Keratinocyte (primary cell): ENCODE results near the gene RIC3.

ENCODE experiments used
- EZH2 ChIP-seq: IDR thresholded peaks from one replicate; pipeline ENCODE4 v1.6.1; 2012; ENCODE audit warnings: inconsistent platforms, mild to moderate bottlenecking, low read length, moderate library complexity
- TF ChIP-seq, protein P1 (sequence below), 3 experiments: IDR thresholded peaks in 1 of 3; conservative IDR thresholded peaks in 1 of 3; optimal IDR thresholded peaks in 1 of 3; 2 replicates in 2 of 3; 3 replicates in 1 of 3; pipeline versions ENCODE3 to v1.5.1; 2011; ENCODE audit warnings: low read length in 3 of 3, mild to moderate bottlenecking in 3 of 3, moderate library complexity in 2 of 3, control low read depth in 1 of 3, inconsistent platforms in 1 of 3; ENCODE audit not compliant: insufficient read depth in 2 of 3; ENCODE audit errors: extremely low read depth in 1 of 3

DNA sequence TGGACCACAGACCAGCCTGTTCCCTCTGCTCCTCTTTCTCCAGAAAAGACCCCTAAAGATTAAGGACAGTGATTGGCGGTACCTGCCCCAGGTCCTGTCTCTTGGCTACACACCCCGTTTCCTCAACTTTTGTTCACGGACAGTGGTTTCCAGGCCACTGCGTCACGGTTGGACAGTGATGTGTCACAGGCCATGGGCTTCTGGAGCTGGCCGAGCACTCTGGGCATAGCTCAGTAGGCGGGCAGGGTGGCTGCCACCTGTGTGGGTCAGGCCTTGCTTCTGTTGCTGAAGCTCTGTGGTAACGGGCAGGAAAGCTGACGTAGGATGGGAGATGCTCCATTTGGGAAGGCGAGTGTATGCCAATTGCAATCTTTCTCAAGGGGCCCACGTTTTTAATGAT, 74.2 kb downstream of the RIC3 start:
- TF ChIP-seq, protein P1, sequence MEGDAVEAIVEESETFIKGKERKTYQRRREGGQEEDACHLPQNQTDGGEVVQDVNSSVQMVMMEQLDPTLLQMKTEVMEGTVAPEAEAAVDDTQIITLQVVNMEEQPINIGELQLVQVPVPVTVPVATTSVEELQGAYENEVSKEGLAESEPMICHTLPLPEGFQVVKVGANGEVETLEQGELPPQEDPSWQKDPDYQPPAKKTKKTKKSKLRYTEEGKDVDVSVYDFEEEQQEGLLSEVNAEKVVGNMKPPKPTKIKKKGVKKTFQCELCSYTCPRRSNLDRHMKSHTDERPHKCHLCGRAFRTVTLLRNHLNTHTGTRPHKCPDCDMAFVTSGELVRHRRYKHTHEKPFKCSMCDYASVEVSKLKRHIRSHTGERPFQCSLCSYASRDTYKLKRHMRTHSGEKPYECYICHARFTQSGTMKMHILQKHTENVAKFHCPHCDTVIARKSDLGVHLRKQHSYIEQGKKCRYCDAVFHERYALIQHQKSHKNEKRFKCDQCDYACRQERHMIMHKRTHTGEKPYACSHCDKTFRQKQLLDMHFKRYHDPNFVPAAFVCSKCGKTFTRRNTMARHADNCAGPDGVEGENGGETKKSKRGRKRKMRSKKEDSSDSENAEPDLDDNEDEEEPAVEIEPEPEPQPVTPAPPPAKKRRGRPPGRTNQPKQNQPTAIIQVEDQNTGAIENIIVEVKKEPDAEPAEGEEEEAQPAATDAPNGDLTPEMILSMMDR (optimal IDR thresholded peaks at IDR 0.05 in 1 of 3, IDR thresholded peaks at IDR 0.05 in 1 of 3, conservative IDR thresholded peaks at IDR 0.05 in 1 of 3; ENCODE audit: extremely low read depth in 1 of 3, insufficient read depth in 2 of 3, low read length in 3 of 3) = no peak
- TF ChIP-seq EZH2 = no peak
